SU-DHL-6 (cell line): ENCODE measurements around the gene CEMP1.

Source experiments
- EZH2phosphoT487 ChIP-seq: fragments of 200-600 bp; sonication (generic), shearing (Covaris generic); conservative IDR thresholded peaks from 2 replicates; pipeline ENCODE4 v1.6.1; 2018; ENCODE audit warnings: mild to moderate bottlenecking, antibody characterized with exemption, low read length, moderate library complexity, mixed read lengths
- TF ChIP-seq, protein P1 (sequence below): fragments of 200-600 bp; sonication (generic); IDR thresholded peaks from one replicate; pipeline ENCODE4 v1.5.1; 2017; ENCODE audit warnings: antibody characterized with exemption, mild to moderate bottlenecking, low read length, moderate library complexity; ENCODE audit not compliant: insufficient read depth, poor library complexity, severe bottlenecking

DNA sequence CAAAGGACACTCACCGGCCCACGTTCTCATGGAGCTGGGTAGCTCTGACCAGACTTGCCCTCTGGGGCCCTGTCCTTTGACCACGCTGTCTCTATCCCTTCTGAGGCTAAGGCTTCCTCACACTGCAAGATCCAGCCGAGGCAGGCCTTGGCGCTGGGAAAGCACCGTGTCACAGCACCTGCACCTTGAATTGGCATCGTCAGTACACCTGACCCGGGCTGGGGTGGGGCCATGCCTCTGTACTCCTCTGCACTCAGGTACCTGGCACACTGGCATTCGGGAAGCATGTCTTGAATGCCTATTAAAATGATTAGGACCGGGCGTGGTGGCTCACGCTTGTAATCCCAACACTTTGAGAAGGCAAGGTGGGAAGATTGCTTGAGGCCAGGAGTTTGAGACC is 50.3 kb downstream of the CEMP1 start:
- TF ChIP-seq, protein P1, sequence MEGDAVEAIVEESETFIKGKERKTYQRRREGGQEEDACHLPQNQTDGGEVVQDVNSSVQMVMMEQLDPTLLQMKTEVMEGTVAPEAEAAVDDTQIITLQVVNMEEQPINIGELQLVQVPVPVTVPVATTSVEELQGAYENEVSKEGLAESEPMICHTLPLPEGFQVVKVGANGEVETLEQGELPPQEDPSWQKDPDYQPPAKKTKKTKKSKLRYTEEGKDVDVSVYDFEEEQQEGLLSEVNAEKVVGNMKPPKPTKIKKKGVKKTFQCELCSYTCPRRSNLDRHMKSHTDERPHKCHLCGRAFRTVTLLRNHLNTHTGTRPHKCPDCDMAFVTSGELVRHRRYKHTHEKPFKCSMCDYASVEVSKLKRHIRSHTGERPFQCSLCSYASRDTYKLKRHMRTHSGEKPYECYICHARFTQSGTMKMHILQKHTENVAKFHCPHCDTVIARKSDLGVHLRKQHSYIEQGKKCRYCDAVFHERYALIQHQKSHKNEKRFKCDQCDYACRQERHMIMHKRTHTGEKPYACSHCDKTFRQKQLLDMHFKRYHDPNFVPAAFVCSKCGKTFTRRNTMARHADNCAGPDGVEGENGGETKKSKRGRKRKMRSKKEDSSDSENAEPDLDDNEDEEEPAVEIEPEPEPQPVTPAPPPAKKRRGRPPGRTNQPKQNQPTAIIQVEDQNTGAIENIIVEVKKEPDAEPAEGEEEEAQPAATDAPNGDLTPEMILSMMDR, result no peak
- TF ChIP-seq EZH2phosphoT487, result no peak
